C1 segment of cervical spinal cord (tissue), 14 donors: ENCODE data around the gene RSPH1.
A peak's percentile ranks its signal among the peaks of the same experiment; 100 is the strongest.

Experiments
- DNase-seq, 14 donors: peaks; one replicate each; lab custom pipeline; 2025; lab: John Stamatoyannopoulos, UW

The RSPH1 gene

GRCh38 chr21:42467140-42467983 is 28.7 kb downstream of the RSPH1 start:
- no peak for DNase-seq

GRCh38 chr21:42466700-42467099 is 29.3 kb downstream of the RSPH1 start:
- no peak for DNase-seq

GRCh38 chr21:42465803-42466127 is 30.3 kb downstream of the RSPH1 start:
- no peak for DNase-seq

- DNase-seq, result no peak
Measured at GRCh38 chr21:42465008-42465802, 30.8 kb downstream of the RSPH1 start.

GRCh38 chr21:42463861-42464515 is 32.0 kb downstream of the RSPH1 start:
- DNase-seq, result peak in 3 of 14 donors; percentile 6 to 22 (median 12)

- DNase-seq, result no peak
Measured at GRCh38 chr21:42461881-42462877, 33.8 kb downstream of the RSPH1 start.

- no peak for DNase-seq
Measured at GRCh38 chr21:42461185-42461520, 34.9 kb downstream of the RSPH1 start.

- no peak for DNase-seq
Measured at GRCh38 chr21:42460391-42461184, 35.4 kb downstream of the RSPH1 start.

- DNase-seq, result no peak
Measured at GRCh38 chr21:42459546-42460215, 36.3 kb downstream of the RSPH1 start.

GRCh38 chr21:42459082-42459460 is 37.0 kb downstream of the RSPH1 start:
- DNase-seq, result no peak

GRCh38 chr21:42456457-42456856 is 39.6 kb downstream of the RSPH1 start:
- DNase-seq, result no peak

- no peak for DNase-seq
Measured at GRCh38 chr21:42455754-42456440, 40.1 kb downstream of the RSPH1 start.

- DNase-seq, result no peak
Measured at GRCh38 chr21:42455196-42455595, 40.8 kb downstream of the RSPH1 start.

GRCh38 chr21:42454786-42455185 is 41.2 kb downstream of the RSPH1 start:
- no peak for DNase-seq

GRCh38 chr21:42453986-42454570 is 41.9 kb downstream of the RSPH1 start:
- no peak for DNase-seq

- DNase-seq, result no peak
Measured at GRCh38 chr21:42453224-42453985, 42.6 kb downstream of the RSPH1 start.

- no peak for DNase-seq
Measured at GRCh38 chr21:42452401-42453223, 43.4 kb downstream of the RSPH1 start.
